SK-N-SH treated with all-trans-retinoic acid at 6 μM for 48 hours (cell line): ENCODE measurements around the gene CRAMP1.

ENCODE experiments used
- ARNTL ChIP-seq: fragments of 450-650 bp; formaldehyde crosslinking; IDR thresholded peaks from 2 replicates; pipeline ENCODE4 v1.5.0; 2020; ENCODE audit warnings: low read depth, mild to moderate bottlenecking, moderate library complexity, borderline replicate concordance
- BACH2 ChIP-seq: fragments of 250-450 bp; sonication (Bioruptor Pico); IDR thresholded peaks from 2 replicates; pipeline ENCODE4 v1.9.0; 2021; ENCODE audit warnings: mild to moderate bottlenecking, borderline replicate concordance
- CSDC2 ChIP-seq: fragments of 250-450 bp; sonication (Bioruptor Pico); IDR thresholded peaks from 2 replicates; pipeline ENCODE4 v1.5.0; 2020; ENCODE audit warnings: mild to moderate bottlenecking, moderate library complexity
- ESRRG ChIP-seq: fragments of 250-450 bp; sonication (Bioruptor Pico); IDR thresholded peaks from 2 replicates; pipeline ENCODE4 v1.6.1; 2021; ENCODE audit warnings: mild to moderate bottlenecking
- RARB ChIP-seq: fragments of 250-450 bp; sonication (Bioruptor Pico); IDR thresholded peaks from 2 replicates; pipeline ENCODE4 v1.8.0; 2021; ENCODE audit warnings: mild to moderate bottlenecking, moderate library complexity
- ZC3H10 ChIP-seq: fragments of 250-450 bp; sonication (Bioruptor Pico); IDR thresholded peaks from 2 replicates; pipeline ENCODE4 v1.5.1; 2021; ENCODE audit warnings: mild to moderate bottlenecking, moderate library complexity
- ZFP3 ChIP-seq: fragments of 250-450 bp; sonication (Bioruptor Pico); IDR thresholded peaks from 2 replicates; pipeline ENCODE4 v1.5.0; 2020; ENCODE audit warnings: mild to moderate bottlenecking, moderate library complexity
- ZNF70 ChIP-seq: fragments of 450-650 bp; formaldehyde crosslinking; IDR thresholded peaks from 2 replicates; pipeline ENCODE4 v1.5.0; 2020; ENCODE audit warnings: mild to moderate bottlenecking, moderate library complexity
- TF ChIP-seq, protein P1 (sequence below): fragments of 250-450 bp; sonication (Bioruptor Pico); IDR thresholded peaks from 2 replicates; pipeline ENCODE4 v1.5.1; 2020; ENCODE audit warnings: low read depth, mild to moderate bottlenecking, moderate library complexity
- TF ChIP-seq, protein P2 (sequence below): fragments of 250-450 bp; sonication (Bioruptor Pico); IDR thresholded peaks from 2 replicates; pipeline ENCODE4 v1.5.1; 2021; ENCODE audit warnings: mild to moderate bottlenecking, moderate library complexity
- TF ChIP-seq, protein P3 (sequence below): fragments of 250-450 bp; sonication (Bioruptor Pico); IDR thresholded peaks from 2 replicates; pipeline ENCODE4 v1.8.0; 2021; ENCODE audit warnings: low read depth, mild to moderate bottlenecking, moderate library complexity, borderline replicate concordance
- TF ChIP-seq, protein P4 (sequence below): fragments of 250-450 bp; sonication (Bioruptor Pico); IDR thresholded peaks from 2 replicates; pipeline ENCODE4 v1.8.0; 2020; ENCODE audit warnings: mild to moderate bottlenecking, moderate library complexity, borderline replicate concordance

DNA sequence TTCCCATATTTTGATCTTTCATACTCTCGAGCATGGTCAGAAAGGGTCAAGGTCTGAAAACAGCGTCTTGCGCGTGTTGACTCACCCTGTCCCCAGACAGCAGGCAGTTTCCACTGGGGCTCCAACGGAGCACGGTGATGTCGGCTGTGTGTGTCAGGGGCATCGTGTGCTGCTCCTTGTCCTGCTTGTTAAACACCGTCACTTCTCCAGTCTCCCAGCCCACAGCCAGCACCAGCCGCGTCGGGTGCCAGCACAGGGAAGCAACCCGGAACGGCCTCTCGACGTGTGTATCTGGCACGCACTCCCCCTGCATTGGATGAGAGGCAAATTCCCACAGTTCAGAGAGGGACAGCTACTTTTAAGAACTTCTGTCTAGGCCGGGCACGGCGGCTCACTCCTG lies 9.9 kb upstream of the CRAMP1 start:
- TF ChIP-seq BACH2 (CRISPR knock-in tag) (no peak), ARNTL (CRISPR knock-in tag) (no peak), ZFP3 (CRISPR knock-in tag) (no peak), CSDC2 (CRISPR knock-in tag) (no peak), ESRRG (CRISPR knock-in tag) (no peak), RARB (CRISPR knock-in tag) (no peak), ZNF70 (CRISPR knock-in tag) (no peak), ZC3H10 (CRISPR knock-in tag) (no peak)
- TF ChIP-seq, protein P1, sequence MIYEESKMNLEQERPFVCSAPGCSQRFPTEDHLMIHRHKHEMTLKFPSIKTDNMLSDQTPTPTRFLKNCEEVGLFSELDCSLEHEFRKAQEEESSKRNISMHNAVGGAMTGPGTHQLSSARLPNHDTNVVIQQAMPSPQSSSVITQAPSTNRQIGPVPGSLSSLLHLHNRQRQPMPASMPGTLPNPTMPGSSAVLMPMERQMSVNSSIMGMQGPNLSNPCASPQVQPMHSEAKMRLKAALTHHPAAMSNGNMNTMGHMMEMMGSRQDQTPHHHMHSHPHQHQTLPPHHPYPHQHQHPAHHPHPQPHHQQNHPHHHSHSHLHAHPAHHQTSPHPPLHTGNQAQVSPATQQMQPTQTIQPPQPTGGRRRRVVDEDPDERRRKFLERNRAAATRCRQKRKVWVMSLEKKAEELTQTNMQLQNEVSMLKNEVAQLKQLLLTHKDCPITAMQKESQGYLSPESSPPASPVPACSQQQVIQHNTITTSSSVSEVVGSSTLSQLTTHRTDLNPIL (CRISPR knock-in tag) = no peak
- TF ChIP-seq, protein P2, sequence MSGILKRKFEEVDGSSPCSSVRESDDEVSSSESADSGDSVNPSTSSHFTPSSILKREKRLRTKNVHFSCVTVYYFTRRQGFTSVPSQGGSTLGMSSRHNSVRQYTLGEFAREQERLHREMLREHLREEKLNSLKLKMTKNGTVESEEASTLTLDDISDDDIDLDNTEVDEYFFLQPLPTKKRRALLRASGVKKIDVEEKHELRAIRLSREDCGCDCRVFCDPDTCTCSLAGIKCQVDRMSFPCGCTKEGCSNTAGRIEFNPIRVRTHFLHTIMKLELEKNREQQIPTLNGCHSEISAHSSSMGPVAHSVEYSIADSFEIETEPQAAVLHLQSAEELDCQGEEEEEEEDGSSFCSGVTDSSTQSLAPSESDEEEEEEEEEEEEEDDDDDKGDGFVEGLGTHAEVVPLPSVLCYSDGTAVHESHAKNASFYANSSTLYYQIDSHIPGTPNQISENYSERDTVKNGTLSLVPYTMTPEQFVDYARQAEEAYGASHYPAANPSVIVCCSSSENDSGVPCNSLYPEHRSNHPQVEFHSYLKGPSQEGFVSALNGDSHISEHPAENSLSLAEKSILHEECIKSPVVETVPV (CRISPR knock-in tag) = no peak
- TF ChIP-seq, protein P3, sequence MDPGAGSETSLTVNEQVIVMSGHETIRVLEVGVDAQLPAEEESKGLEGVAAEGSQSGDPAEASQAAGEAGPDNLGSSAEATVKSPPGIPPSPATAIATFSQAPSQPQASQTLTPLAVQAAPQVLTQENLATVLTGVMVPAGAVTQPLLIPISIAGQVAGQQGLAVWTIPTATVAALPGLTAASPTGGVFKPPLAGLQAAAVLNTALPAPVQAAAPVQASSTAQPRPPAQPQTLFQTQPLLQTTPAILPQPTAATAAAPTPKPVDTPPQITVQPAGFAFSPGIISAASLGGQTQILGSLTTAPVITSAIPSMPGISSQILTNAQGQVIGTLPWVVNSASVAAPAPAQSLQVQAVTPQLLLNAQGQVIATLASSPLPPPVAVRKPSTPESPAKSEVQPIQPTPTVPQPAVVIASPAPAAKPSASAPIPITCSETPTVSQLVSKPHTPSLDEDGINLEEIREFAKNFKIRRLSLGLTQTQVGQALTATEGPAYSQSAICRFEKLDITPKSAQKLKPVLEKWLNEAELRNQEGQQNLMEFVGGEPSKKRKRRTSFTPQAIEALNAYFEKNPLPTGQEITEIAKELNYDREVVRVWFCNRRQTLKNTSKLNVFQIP = no peak
- TF ChIP-seq, protein P4, sequence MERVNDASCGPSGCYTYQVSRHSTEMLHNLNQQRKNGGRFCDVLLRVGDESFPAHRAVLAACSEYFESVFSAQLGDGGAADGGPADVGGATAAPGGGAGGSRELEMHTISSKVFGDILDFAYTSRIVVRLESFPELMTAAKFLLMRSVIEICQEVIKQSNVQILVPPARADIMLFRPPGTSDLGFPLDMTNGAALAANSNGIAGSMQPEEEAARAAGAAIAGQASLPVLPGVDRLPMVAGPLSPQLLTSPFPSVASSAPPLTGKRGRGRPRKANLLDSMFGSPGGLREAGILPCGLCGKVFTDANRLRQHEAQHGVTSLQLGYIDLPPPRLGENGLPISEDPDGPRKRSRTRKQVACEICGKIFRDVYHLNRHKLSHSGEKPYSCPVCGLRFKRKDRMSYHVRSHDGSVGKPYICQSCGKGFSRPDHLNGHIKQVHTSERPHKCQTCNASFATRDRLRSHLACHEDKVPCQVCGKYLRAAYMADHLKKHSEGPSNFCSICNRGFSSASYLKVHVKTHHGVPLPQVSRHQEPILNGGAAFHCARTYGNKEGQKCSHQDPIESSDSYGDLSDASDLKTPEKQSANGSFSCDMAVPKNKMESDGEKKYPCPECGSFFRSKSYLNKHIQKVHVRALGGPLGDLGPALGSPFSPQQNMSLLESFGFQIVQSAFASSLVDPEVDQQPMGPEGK (CRISPR knock-in tag) = no peak
